PC-9 (cell line): ENCODE measurements around the gene FAM174C. TPM values are rescaled to one million over a fixed set of nuclear protein-coding genes. Genes with fewer than 3 reads are reported as not detected.
"Not testable (repeated sequence)": the region's sequence is repeated elsewhere in the genome, so short reads cannot be mapped to it uniquely, and the experiment has no call there.

ENCODE experiments used
- BruUV-seq: library from RNA; stranded (reverse); fragments of 400-500 nt; replicated peaks from 2 replicates; lab custom pipeline; 2021; lab: Mats Ljungman, UMichigan
- CTCF ChIA-PET: fragments of 300-600 bp; sonication (Branson Sonifier 250); formaldehyde crosslinking; loops from one replicate; lab custom pipeline; 2022; ENCODE audit warnings: antibody characterized with exemption; lab: Charles Lee
- POLR2A ChIA-PET: fragments of 300-600 bp; sonication (Branson Sonifier 250); formaldehyde crosslinking; loops from one replicate; lab custom pipeline; 2022; ENCODE audit warnings: antibody characterized with exemption; ENCODE audit not compliant: unreplicated experiment; lab: Charles Lee
- DNase-seq, 2 experiments: peaks; one replicate each; pipeline versions ENCODE4 v3.0.0 to v3.0.0-alpha.2; 2015 to 2022; ENCODE audit warnings: mixed read lengths in 1 of 2
- H2AFZ ChIP-seq: fragments of 200-600 bp; sonication (generic); 2 replicates; pipeline ENCODE4 v1.8.1; 2017; ENCODE audit warnings: antibody characterized with exemption
- H3F3A ChIP-seq: fragments of 200-600 bp; sonication (generic); 2 replicates; pipeline ENCODE4 v1.8.1; 2017; ENCODE audit warnings: antibody characterized with exemption, mild to moderate bottlenecking, low read depth; ENCODE audit not compliant: insufficient read depth
- H3K27ac ChIP-seq: fragments of 200-600 bp; sonication (generic); 2 replicates; pipeline ENCODE4 v1.6.1; 2016; ENCODE audit warnings: mixed run types
- H3K27me3 ChIP-seq: fragments of 200-600 bp; sonication (generic); 2 replicates; pipeline ENCODE4 v1.6.1; 2016; ENCODE audit warnings: low read depth, mixed run types; ENCODE audit not compliant: insufficient read depth
- H3K36me3 ChIP-seq: fragments of 200-600 bp; sonication (generic); 2 replicates; pipeline ENCODE4 v1.6.1; 2016; ENCODE audit warnings: low read depth, mixed run types
- H3K4me1 ChIP-seq: fragments of 200-600 bp; sonication (generic); replicated peaks from 2 replicates; pipeline ENCODE4 v1.6.1; 2016; ENCODE audit warnings: mixed run types; ENCODE audit not compliant: insufficient read depth
- H3K4me2 ChIP-seq: fragments of 200-600 bp; sonication (generic); 2 replicates; pipeline ENCODE4 v1.6.1; 2017; ENCODE audit warnings: mixed run types
- H3K4me3 ChIP-seq: fragments of 200-600 bp; sonication (generic); 2 replicates; pipeline ENCODE4 v1.6.1; 2016; ENCODE audit warnings: mixed run types
- H3K79me2 ChIP-seq: fragments of 200-600 bp; sonication (generic); 2 replicates; pipeline ENCODE4 v1.6.1; 2017; ENCODE audit warnings: low read depth, mixed run types
- H3K9me2 ChIP-seq: fragments of 200-600 bp; sonication (generic); 2 replicates; pipeline ENCODE4 v1.8.1; 2017; ENCODE audit warnings: mild to moderate bottlenecking; ENCODE audit not compliant: insufficient read depth
- H3K9me3 ChIP-seq: fragments of 200-600 bp; sonication (generic); 2 replicates; pipeline ENCODE4 v1.8.1; 2016; ENCODE audit warnings: low read depth; ENCODE audit not compliant: insufficient read depth
- H4K20me1 ChIP-seq: fragments of 200-600 bp; sonication (generic); 2 replicates; pipeline ENCODE4 v1.8.1; 2017; ENCODE audit not compliant: insufficient read depth
- CTCF ChIP-seq: fragments of 200-600 bp; sonication (generic); conservative IDR thresholded peaks from 2 replicates; pipeline ENCODE4 v1.6.1; 2017; ENCODE audit warnings: mixed run types, antibody characterized with exemption, mild to moderate bottlenecking, moderate library complexity
- EZH2 ChIP-seq: fragments of 200-600 bp; sonication (generic); IDR thresholded peaks from 2 replicates; pipeline ENCODE4 v1.8.0; 2017; ENCODE audit warnings: antibody characterized with exemption, low read depth
- intact Hi-C: fragments of 100-400 bp; cut with micrococcal nuclease; formaldehyde crosslinking; loops from one replicate; pipeline ENCODE4 v1.10.0; 2022; ENCODE audit not compliant: unreplicated experiment
- total RNA-seq: library from RNA; stranded (reverse); gene quantifications from 2 replicates; pipeline ENCODE4 v1.2.3, GENCODE V29; 2021

FAM174C gene
- total RNA-seq, 1 experiment from 2014 or later: 51.8 TPM

- no peak overlapping the region for H3K27ac ChIP-seq
- H3K36me3 ChIP-seq: no peaks in the 10 kb centered on the region
- no peak for TF ChIP-seq CTCF
- no peak for TF ChIP-seq EZH2
- no peaks in the 10 kb centered on the region for H3K9me2 ChIP-seq
- H3F3A ChIP-seq: peaks cover 9% of the 10 kb centered on the region; the same call in 1 of the 2 replicates
- no peak overlapping the region for H3K4me3 ChIP-seq
- H3K27me3 ChIP-seq: peaks cover 7% of the 10 kb centered on the region
- H3K9me3 ChIP-seq: no peaks in the 10 kb centered on the region
- CTCF ChIA-PET: interaction anchor here (0.7 kb wide), 1 partner anchor 14 kb away, joined by 4 read pairs; no protein-coding TSS in a partner anchor
- H3K4me1 ChIP-seq: peaks cover 8% of the 10 kb centered on the region
- no peak overlapping the region for H3K4me2 ChIP-seq
- DNase-seq: no peak
- no peaks in the 10 kb centered on the region for H4K20me1 ChIP-seq
- no peak overlapping the region for H2AFZ ChIP-seq
- H3K79me2 ChIP-seq: no peaks in the 10 kb centered on the region
- POLR2A ChIA-PET: interaction anchor here (0.7 kb wide), 1 partner anchor 98 kb away, joined by 4 read pairs; no protein-coding TSS in a partner anchor
- intact Hi-C loops: no loop called here
- BruUV-seq: no TSS peak
These were observed 43.5 kb downstream of the FAM174C start for GRCh38 chr19:1318678-1319471.

- Histone ChIP-seq H3K4me2 (peak overlapping the region; percentile 34; the same call in 1 of the 2 replicates), H3K27ac (peak overlapping the region; percentile 29; the same call in 1 of the 2 replicates)
- H3F3A ChIP-seq, H3K27me3 ChIP-seq, intact Hi-C loops, DNase-seq, H4K20me1 ChIP-seq, H3K9me2 ChIP-seq, BruUV-seq, H3K9me3 ChIP-seq, H3K4me1 ChIP-seq, H3K4me3 ChIP-seq, H2AFZ ChIP-seq, H3K36me3 ChIP-seq, H3K79me2 ChIP-seq: not testable (repeated sequence)
- POLR2A ChIA-PET: interaction anchor here (0.7 kb wide), 1 partner anchor 453 kb away, joined by 3 read pairs; no protein-coding TSS in a partner anchor
- CTCF ChIA-PET: interaction anchor here (0.6 kb wide), 1 partner anchor 40 kb away, joined by 3 read pairs; no protein-coding TSS in a partner anchor
These were observed 44.9 kb downstream of the FAM174C start for GRCh38 chr19:1320282-1320650.

GRCh38 chr19:1321539-1321938 is 46.2 kb downstream of the FAM174C start:
- H4K20me1 ChIP-seq: no peaks in the 10 kb centered on the region
- H3K36me3 ChIP-seq: no peaks in the 10 kb centered on the region
- TF ChIP-seq CTCF (no peak), EZH2 (no peak)
- no peak for DNase-seq
- H3K9me2 ChIP-seq: no peaks in the 10 kb centered on the region
- CTCF ChIA-PET: no interaction called here
- POLR2A ChIA-PET: no interaction called here
- H3K4me3 ChIP-seq: no peak overlapping the region
- H3F3A ChIP-seq: peaks cover 9% of the 10 kb centered on the region; the same call in 1 of the 2 replicates
- intact Hi-C loops: no loop called here
- H3K79me2 ChIP-seq: no peaks in the 10 kb centered on the region
- H3K4me1 ChIP-seq: peaks cover 8% of the 10 kb centered on the region
- no peak overlapping the region for H2AFZ ChIP-seq
- no peak overlapping the region for H3K27ac ChIP-seq
- H3K27me3 ChIP-seq: no peaks in the 10 kb centered on the region
- no peak overlapping the region for H3K4me2 ChIP-seq
- BruUV-seq: no TSS peak
- H3K9me3 ChIP-seq: no peaks in the 10 kb centered on the region
